Esophagus squamous epithelium (tissue), 4 donors: ENCODE results near the gene ABR.

ENCODE experiments used
- POLR2A ChIP-seq, 4 donors: fragments of 450-650 bp; IDR thresholded peaks; one replicate each; pipeline ENCODE4 v1.6.1; 2017; ENCODE audit warnings: antibody characterized with exemption in 4 of 4, mild to moderate bottlenecking in 4 of 4, moderate library complexity in 3 of 4
- TF ChIP-seq, protein P1 (sequence below), 6 experiments: fragments of 450-650 bp in 4 of 6; fragments of 200-600 bp in 2 of 6; sonication (generic) in 2 of 6; IDR thresholded peaks; one replicate each; pipeline ENCODE4 v1.5.1; 2016 to 2019; ENCODE audit warnings: antibody characterized with exemption in 6 of 6, mild to moderate bottlenecking in 4 of 6, moderate library complexity in 4 of 6

DNA sequence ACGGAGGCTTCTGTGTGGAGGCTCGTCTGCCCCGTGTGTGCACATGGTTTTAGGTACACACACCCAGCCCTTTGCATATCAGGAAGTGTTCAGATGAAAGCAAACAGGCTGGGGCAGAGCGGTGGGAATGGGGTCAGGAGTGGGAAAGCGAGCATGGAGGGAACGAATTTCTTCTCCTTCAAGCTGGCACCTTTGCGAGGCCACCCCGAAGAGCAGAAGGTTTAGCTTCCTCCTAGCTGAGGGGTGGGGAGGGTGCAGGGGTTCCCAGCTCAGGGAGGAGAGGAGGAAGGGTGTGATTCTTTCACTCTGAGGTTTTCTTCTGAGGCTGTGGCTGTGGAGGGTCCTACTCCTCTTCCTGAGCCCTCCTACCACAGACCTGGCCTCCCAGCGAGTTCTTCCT lies 83.6 kb downstream of the ABR start:
- TF ChIP-seq, protein P1, sequence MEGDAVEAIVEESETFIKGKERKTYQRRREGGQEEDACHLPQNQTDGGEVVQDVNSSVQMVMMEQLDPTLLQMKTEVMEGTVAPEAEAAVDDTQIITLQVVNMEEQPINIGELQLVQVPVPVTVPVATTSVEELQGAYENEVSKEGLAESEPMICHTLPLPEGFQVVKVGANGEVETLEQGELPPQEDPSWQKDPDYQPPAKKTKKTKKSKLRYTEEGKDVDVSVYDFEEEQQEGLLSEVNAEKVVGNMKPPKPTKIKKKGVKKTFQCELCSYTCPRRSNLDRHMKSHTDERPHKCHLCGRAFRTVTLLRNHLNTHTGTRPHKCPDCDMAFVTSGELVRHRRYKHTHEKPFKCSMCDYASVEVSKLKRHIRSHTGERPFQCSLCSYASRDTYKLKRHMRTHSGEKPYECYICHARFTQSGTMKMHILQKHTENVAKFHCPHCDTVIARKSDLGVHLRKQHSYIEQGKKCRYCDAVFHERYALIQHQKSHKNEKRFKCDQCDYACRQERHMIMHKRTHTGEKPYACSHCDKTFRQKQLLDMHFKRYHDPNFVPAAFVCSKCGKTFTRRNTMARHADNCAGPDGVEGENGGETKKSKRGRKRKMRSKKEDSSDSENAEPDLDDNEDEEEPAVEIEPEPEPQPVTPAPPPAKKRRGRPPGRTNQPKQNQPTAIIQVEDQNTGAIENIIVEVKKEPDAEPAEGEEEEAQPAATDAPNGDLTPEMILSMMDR (IDR thresholded peaks at IDR 0.05) = no peak
- TF ChIP-seq POLR2A (IDR thresholded peaks at IDR 0.05) = peak in 1 of 4 donors; percentile 20
